K562 (cell line): ENCODE data around the gene DISC1. TPM values are rescaled to one million over a fixed set of nuclear protein-coding genes. Genes with fewer than 3 reads are reported as not detected.

Experiments
- ATAC-seq: fragments of 200-7000 bp; cut with Tn5 transposase; 3 replicates; pipeline ENCODE4 v1.9.1; 2020; ENCODE audit warnings: moderate library complexity
- BruUV-seq: library from RNA; stranded (reverse); fragments of 400-500 nt; replicated peaks from 2 replicates; lab custom pipeline; 2021; lab: Mats Ljungman, UMichigan
- CTCF ChIA-PET: fragments of 300-600 bp; formaldehyde crosslinking; extraction: SDS; loops from one replicate; lab custom pipeline; 2021; ENCODE audit warnings: low intra/inter-chr PET ratio; lab: Yijun Ruan, JAX
- POLR2A ChIA-PET: fragments of 300-600, 350-650 bp; sonication (Branson Sonifier 250); formaldehyde crosslinking; extraction: SDS; loops from one replicate; lab custom pipeline; 2021; ENCODE audit warnings: antibody characterized with exemption, inconsistent platforms; lab: Yijun Ruan, JAX
- DNase-seq, 4 experiments: peaks; one replicate each; pipeline versions ENCODE4 v3.0.0 to v3.0.0-alpha.2; 2011 to 2018; ENCODE audit warnings: low spot score in 3 of 4, mixed read lengths in 3 of 4; ENCODE audit errors: extremely low read depth in 1 of 4
- FAIRE-seq: peaks from 2 replicates; lab custom pipeline; 2011; peaks lifted over from hg19 to GRCh38; lab: Jason Lieb, UNC
- H2AFZ ChIP-seq: 2 replicates; pipeline ENCODE4 v1.6.0; 2011; ENCODE audit warnings: low read depth, low read length, control low read depth, inconsistent platforms
- H3K27ac ChIP-seq: fragments of 200-600 bp; 3 replicates; pipeline ENCODE4 v1.8.0; 2011; ENCODE audit warnings: low read depth, mild to moderate bottlenecking, control low read depth, inconsistent platforms, low read length, moderate library complexity, mixed read lengths; ENCODE audit errors: extremely low read depth
- H3K27me3 ChIP-seq, 2 experiments: fragments of 300-600 bp in 1 of 2; 2 replicates in 1 of 2; 3 replicates in 1 of 2; pipeline versions ENCODE4 v1.6.0 to v1.8.0; 2011; ENCODE audit warnings: inconsistent platforms in 2 of 2, low read length in 2 of 2, mild to moderate bottlenecking in 1 of 2, mixed read lengths in 1 of 2, moderate library complexity in 1 of 2; ENCODE audit not compliant: control insufficient read depth in 2 of 2, insufficient read depth in 2 of 2
- H3K36me3 ChIP-seq: fragments of 300-600 bp; 3 replicates; pipeline ENCODE4 v1.8.0; 2011; ENCODE audit warnings: mild to moderate bottlenecking, low read length, inconsistent platforms; ENCODE audit not compliant: control insufficient read depth, insufficient read depth
- H3K4me1 ChIP-seq, 2 experiments: fragments of 200-600 bp in 1 of 2; replicated peaks in 1 of 2; 2 replicates in 1 of 2; 3 replicates in 1 of 2; pipeline versions ENCODE4 v1.5.1 to v1.8.0; 2011; ENCODE audit warnings: inconsistent platforms in 2 of 2, low read length in 2 of 2, mild to moderate bottlenecking in 1 of 2, mixed read lengths in 1 of 2, moderate library complexity in 1 of 2; ENCODE audit not compliant: control insufficient read depth in 2 of 2, insufficient read depth in 2 of 2
- H3K4me2 ChIP-seq: 2 replicates; pipeline ENCODE4 v1.6.1; 2011; ENCODE audit warnings: low read length, control low read depth, inconsistent platforms, mixed read lengths; ENCODE audit not compliant: insufficient read depth
- H3K4me3 ChIP-seq: fragments of 200-600 bp; sonication (generic), shearing (Covaris generic); 2 replicates; pipeline ENCODE4 v1.5.1; 2016; ENCODE audit warnings: control low read depth, inconsistent platforms
- H3K79me2 ChIP-seq: fragments of 200-600 bp; 3 replicates; pipeline ENCODE4 v1.8.0; 2011; ENCODE audit warnings: low read length, inconsistent platforms; ENCODE audit not compliant: control insufficient read depth, insufficient read depth
- H3K9ac ChIP-seq, 2 experiments: 2 replicates each; pipeline versions ENCODE4 v1.6.0 to v1.6.1; 2011; ENCODE audit warnings: low read depth in 2 of 2, low read length in 2 of 2, control low read depth in 1 of 2, inconsistent platforms in 1 of 2, mild to moderate bottlenecking in 1 of 2, mixed read lengths in 1 of 2; ENCODE audit not compliant: insufficient read depth in 1 of 2
- H3K9me1 ChIP-seq: one replicate; pipeline ENCODE4 v1.6.0; 2011; ENCODE audit warnings: inconsistent platforms, mild to moderate bottlenecking, low read length, moderate library complexity; ENCODE audit not compliant: control insufficient read depth, insufficient read depth
- H3K9me3 ChIP-seq: replicated peaks from 2 replicates; pipeline ENCODE4 v1.5.1; 2011; ENCODE audit warnings: low read depth, low read length, inconsistent platforms; ENCODE audit not compliant: control insufficient read depth, insufficient read depth
- H4K20me1 ChIP-seq: replicated peaks from 2 replicates; pipeline ENCODE4 v1.6.1; 2011; ENCODE audit warnings: low read length, inconsistent platforms, mixed read lengths; ENCODE audit not compliant: control insufficient read depth, insufficient read depth
- TRIM28 ChIP-seq: fragments of 450-650 bp; IDR thresholded peaks from 2 replicates; pipeline ENCODE4 v1.6.1; 2017
- ZNF561 ChIP-seq: fragments of 450-650 bp; formaldehyde crosslinking; conservative IDR thresholded peaks from 2 replicates; pipeline ENCODE4 v1.4.0; 2020; ENCODE audit warnings: mild to moderate bottlenecking, moderate library complexity
- ZNF668 ChIP-seq: fragments of 250-450 bp; sonication (Bioruptor Pico); IDR thresholded peaks from 2 replicates; pipeline ENCODE4 v1.8.0; 2022; ENCODE audit warnings: mild to moderate bottlenecking, inconsistent platforms
- WGBS: fragments of 100-300 bp; shearing (Covaris generic); methylation state at CpG from one replicate; pipeline ENCODE4 v1.1.6; 2016; ENCODE audit warnings: low coverage, mixed read lengths; ENCODE audit not compliant: insufficient coverage; ENCODE audit errors: missing lambda C conversion rate; 5-methylcytosine and 5-hydroxymethylcytosine counted together
- in situ Hi-C: fragments of 300-500 bp; cut with MboI; formaldehyde crosslinking; loops from 4 replicates; pipeline ENCODE4 v1.15.0; 2018; ENCODE audit warnings: inconsistent platforms, mixed read lengths
- intact Hi-C: fragments of 100-400 bp; cut with micrococcal nuclease; formaldehyde crosslinking; loops from 2 replicates; pipeline ENCODE4 v1.14.2; 2022
- polyA plus RNA-seq, 8 experiments: library from polyadenylated mRNA; depleted of rRNA in 4 of 8; stranded (reverse) in 5 of 8; unstranded in 3 of 8; fragments of >200 nt; fragmentation: Nextera tagmentation in 2 of 8; fragmentation: Illumina TruSeq in 1 of 8; extraction: Ambion mirVana in 2 of 8; extraction: Trizol in 1 of 8; gene quantifications; 2 replicates each; pipeline versions ENCODE4 v1.2.1 to v1.2.3, GENCODE V29; 2011 to 2014; ENCODE audit warnings: inconsistent platforms in 1 of 8, missing spikeins in 1 of 8
- total RNA-seq, 7 experiments: library from RNA; depleted of rRNA in 6 of 7; stranded (reverse); fragments of >200 nt in 6 of 7; fragmentation: Illumina TruSeq in 2 of 7; extraction: Trizol in 2 of 7; gene quantifications; 2 replicates each; pipeline versions ENCODE4 v1.2.1 to v1.2.3, GENCODE V29; 2011 to 2021; ENCODE audit warnings: low replicate concordance in 1 of 7
- TF ChIP-seq, protein P1 (sequence below): fragments of 450-650 bp; IDR thresholded peaks from one replicate; pipeline ENCODE4 v1.6.1; 2018; ENCODE audit warnings: mild to moderate bottlenecking, moderate library complexity; ENCODE audit not compliant: partially characterized antibody
- TF ChIP-seq, protein P2 (sequence below): fragments of 250-450 bp; sonication (Bioruptor Pico); IDR thresholded peaks from 2 replicates; pipeline ENCODE4 v1.4.0; 2020; ENCODE audit warnings: mild to moderate bottlenecking, moderate library complexity

The DISC1 gene
- total and polyA plus RNA-seq, 9 of the 15 experiments (the other 6 are each of a cell fraction or from before 2014, with no cell fraction given) = 0.01 to 0.11 (median 0.08) TPM; not detected in 1

DNA sequence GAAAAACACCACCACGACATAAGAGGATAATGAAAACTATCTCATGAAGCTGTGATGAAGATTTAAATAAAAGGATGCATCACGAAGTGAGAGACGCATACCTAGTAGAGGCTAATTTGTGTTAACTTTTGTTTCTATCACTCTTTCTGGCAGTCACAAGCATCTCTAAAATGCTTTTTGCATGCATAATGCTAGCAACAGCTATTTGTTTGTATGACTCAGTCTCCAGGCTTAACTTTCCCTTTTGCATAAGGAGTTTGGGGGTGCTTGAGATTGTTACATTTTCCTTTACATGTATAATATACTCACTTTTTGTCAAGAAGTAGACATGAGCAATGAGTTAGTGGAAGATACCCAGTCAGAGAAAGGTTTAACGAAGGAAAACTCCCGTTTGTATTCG lies 385.4 kb downstream of the DISC1 start (continued):
- TF ChIP-seq, protein P1, sequence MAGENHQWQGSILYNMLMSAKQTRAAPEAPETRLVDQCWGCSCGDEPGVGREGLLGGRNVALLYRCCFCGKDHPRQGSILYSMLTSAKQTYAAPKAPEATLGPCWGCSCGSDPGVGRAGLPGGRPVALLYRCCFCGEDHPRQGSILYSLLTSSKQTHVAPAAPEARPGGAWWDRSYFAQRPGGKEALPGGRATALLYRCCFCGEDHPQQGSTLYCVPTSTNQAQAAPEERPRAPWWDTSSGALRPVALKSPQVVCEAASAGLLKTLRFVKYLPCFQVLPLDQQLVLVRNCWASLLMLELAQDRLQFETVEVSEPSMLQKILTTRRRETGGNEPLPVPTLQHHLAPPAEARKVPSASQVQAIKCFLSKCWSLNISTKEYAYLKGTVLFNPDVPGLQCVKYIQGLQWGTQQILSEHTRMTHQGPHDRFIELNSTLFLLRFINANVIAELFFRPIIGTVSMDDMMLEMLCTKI = no peak
- no peak for TF ChIP-seq TRIM28
- TF ChIP-seq, all 486 proteins: peak for 0

DNA sequence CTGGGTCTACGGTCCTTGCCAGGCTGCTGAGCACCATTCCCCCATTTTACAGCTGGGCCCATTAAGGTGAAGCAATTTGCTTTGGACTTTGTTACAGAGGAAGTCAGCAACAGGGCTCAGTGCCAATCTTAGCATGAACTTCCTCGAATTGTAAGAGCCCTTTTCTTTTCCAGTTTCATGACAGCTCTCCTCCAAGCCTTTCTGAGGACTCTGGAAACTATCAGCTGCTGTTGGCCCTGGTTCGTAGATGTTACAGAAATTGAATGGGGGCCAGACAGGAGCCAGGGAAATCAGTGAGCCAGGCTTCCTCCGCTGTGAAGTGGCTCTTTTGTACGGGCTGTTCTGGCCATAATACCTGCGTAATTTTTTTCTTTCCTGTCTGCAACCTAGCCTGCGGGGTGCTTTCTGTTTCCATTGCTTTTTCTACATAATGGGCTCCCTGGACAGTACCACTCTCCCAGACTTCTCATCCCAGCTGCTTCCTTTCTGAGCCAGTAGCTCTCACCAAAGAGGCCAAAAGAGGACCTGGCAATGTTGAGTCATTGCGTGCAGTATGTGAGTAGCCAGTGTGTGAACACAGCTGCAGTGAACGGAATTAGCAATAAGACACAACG lies 386.3 kb downstream of the DISC1 start:
- 4% methylated on average over 10 of the region's 10 CpGs for WGBS
- H3K9me1 ChIP-seq = no peaks in the 10 kb centered on the region
- H3K27ac ChIP-seq = no peak overlapping the region
- ATAC-seq = no peak
- no peak for FAIRE-seq
- H3K4me2 ChIP-seq = no peak overlapping the region
- no peak for DNase-seq
- no peaks in the 10 kb centered on the region for H3K9me3 ChIP-seq
- no peak overlapping the region for H3K4me3 ChIP-seq
- H4K20me1 ChIP-seq = no peaks in the 10 kb centered on the region
- no TSS peak for BruUV-seq
- CTCF ChIA-PET = no interaction called here
- TF ChIP-seq, protein P2, sequence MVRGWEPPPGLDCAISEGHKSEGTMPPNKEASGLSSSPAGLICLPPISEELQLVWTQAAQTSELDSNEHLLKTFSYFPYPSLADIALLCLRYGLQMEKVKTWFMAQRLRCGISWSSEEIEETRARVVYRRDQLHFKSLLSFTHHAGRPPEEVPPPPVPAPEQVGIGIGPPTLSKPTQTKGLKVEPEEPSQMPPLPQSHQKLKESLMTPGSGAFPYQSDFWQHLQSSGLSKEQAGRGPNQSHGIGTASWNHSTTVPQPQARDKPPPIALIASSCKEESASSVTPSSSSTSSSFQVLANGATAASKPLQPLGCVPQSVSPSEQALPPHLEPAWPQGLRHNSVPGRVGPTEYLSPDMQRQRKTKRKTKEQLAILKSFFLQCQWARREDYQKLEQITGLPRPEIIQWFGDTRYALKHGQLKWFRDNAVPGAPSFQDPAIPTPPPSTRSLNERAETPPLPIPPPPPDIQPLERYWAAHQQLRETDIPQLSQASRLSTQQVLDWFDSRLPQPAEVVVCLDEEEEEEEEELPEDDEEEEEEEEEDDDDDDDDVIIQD = no peak
- no peak for TF ChIP-seq ZNF668
- TF ChIP-seq ZNF561 = no peak
- TF ChIP-seq, all 486 proteins: peak for 0
- intact Hi-C loops (no loop called here), in situ Hi-C loops (no loop called here)
- no peaks in the 10 kb centered on the region for H3K4me1 ChIP-seq
- POLR2A ChIA-PET = no interaction called here
- H3K9ac ChIP-seq = no peak overlapping the region
- no peaks in the 10 kb centered on the region for H3K36me3 ChIP-seq
- H3K79me2 ChIP-seq = no peaks in the 10 kb centered on the region
- H2AFZ ChIP-seq = no peak overlapping the region
- no peaks in the 10 kb centered on the region for H3K27me3 ChIP-seq
